AG04450 (cell line): Measurements from ENCODE around the gene ZNF335. TPM values are rescaled to one million over a fixed set of nuclear protein-coding genes. Genes with fewer than 3 reads are reported as not detected.

Experiments
- CTCF ChIA-PET: fragments of 300-600, 350-600 bp; formaldehyde crosslinking; extraction: SDS; loops from one replicate; lab custom pipeline; 2022; ENCODE audit warnings: antibody characterized with exemption, inconsistent platforms; lab: Charles Lee
- POLR2A ChIA-PET: fragments of 350-600 bp; formaldehyde crosslinking; extraction: SDS; loops from one replicate; lab custom pipeline; 2021; ENCODE audit warnings: antibody characterized with exemption, inconsistent platforms; lab: Yijun Ruan, JAX
- DNase-seq: peaks from one replicate; pipeline ENCODE4 v3.0.0-alpha.2; 2011; ENCODE audit warnings: low read depth, low spot score
- H3K27ac ChIP-seq: one replicate; pipeline ENCODE4 v1.5.1; 2012; ENCODE audit warnings: low read depth, low read length, control low read depth
- H3K27me3 ChIP-seq: one replicate; pipeline ENCODE4 v1.6.0; 2012; ENCODE audit warnings: low read length; ENCODE audit not compliant: control insufficient read depth, insufficient read depth
- H3K4me3 ChIP-seq: 2 replicates; pipeline ENCODE4 v1.5.1; 2011; ENCODE audit warnings: mild to moderate bottlenecking, low read depth, low read length, control low read depth
- H3K9me3 ChIP-seq: 2 replicates; pipeline ENCODE4 v1.5.1; 2012; ENCODE audit warnings: low read length; ENCODE audit not compliant: control insufficient read depth, insufficient read depth
- polyA plus RNA-seq: library from polyadenylated mRNA; depleted of rRNA; stranded (reverse); fragments of >200 nt; gene quantifications from 2 replicates; pipeline ENCODE4 v1.2.3, GENCODE V29; 2011
- TF ChIP-seq, protein P1 (sequence below): IDR thresholded peaks from 2 replicates; pipeline ENCODE4 v1.5.1; 2011; ENCODE audit warnings: low read depth, low read length, control low read depth, inconsistent platforms

ZNF335 gene
- polyA plus RNA-seq, 1 experiment, result 5.5 TPM

DNA sequence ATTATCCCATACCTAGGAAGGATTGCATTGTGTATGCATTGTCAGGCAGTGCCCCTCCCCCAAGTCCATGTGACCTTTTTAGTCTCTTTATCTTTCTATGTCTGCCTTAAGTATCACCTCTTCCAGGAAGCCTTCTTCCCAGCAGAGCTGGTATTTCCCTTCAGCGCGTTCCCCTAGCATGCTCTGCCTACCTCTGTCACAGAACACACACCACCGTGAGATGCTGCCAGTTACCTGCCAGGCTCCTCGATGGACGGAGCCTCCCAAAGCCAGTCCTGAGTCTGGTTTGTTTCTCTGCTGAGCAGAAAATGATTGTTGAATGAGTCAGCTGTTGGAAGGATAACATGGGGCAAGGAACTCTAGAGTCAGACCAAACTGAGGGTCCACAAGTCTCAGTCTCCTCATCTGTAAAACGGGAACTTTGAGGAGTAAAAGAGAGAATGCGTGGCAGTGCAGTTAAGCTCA is 11.3 kb upstream of the ZNF335 start:
- DNase-seq, result no peak
- Histone ChIP-seq H3K27me3 (peaks cover 10% of the 10 kb centered on the region), H3K27ac (no peak overlapping the region), H3K9me3 (no peaks in the 10 kb centered on the region), H3K4me3 (no peak overlapping the region)
- ChIA-PET CTCF (interaction anchor here (0.6 to 0.8 kb wide), 2 partner anchors 31 to 1426 kb away, joined by 3 read pairs; no protein-coding TSS in a partner anchor), POLR2A (no interaction called here)
- TF ChIP-seq, protein P1, sequence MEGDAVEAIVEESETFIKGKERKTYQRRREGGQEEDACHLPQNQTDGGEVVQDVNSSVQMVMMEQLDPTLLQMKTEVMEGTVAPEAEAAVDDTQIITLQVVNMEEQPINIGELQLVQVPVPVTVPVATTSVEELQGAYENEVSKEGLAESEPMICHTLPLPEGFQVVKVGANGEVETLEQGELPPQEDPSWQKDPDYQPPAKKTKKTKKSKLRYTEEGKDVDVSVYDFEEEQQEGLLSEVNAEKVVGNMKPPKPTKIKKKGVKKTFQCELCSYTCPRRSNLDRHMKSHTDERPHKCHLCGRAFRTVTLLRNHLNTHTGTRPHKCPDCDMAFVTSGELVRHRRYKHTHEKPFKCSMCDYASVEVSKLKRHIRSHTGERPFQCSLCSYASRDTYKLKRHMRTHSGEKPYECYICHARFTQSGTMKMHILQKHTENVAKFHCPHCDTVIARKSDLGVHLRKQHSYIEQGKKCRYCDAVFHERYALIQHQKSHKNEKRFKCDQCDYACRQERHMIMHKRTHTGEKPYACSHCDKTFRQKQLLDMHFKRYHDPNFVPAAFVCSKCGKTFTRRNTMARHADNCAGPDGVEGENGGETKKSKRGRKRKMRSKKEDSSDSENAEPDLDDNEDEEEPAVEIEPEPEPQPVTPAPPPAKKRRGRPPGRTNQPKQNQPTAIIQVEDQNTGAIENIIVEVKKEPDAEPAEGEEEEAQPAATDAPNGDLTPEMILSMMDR, result no peak

GRCh38 chr20:45981261-45981660 is 9.3 kb upstream of the ZNF335 start:
- H3K27ac ChIP-seq, result no peak overlapping the region
- DNase-seq, result no peak
- H3K4me3 ChIP-seq, result no peak overlapping the region
- ChIA-PET POLR2A (no interaction called here), CTCF (no interaction called here)
- TF ChIP-seq, protein P1, result no peak
- peaks cover 13% of the 10 kb centered on the region for H3K27me3 ChIP-seq
- H3K9me3 ChIP-seq, result no peaks in the 10 kb centered on the region

DNA sequence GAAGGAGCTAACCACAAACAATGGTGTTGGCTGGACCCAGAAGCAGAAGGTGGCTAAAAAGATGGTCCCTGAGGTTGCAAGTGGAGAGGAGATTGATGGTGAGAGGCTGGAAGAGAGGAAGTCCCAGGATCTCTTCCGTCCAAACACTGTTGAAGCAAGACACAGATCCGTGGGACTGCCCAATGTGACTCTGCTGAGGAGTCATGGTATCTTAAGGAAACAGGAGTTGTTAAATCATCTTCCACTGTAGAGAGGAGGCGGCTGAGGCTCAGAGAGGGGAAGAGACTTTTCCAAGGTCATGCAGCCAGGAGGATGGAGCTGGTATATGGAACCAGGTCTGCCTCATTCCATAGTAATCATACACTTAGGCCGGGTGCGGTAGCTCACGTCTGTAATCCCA is 4.1 kb upstream of the ZNF335 start:
- Histone ChIP-seq H3K27me3 (peaks cover 2% of the 10 kb centered on the region), H3K9me3 (peaks cover 4% of the 10 kb centered on the region; the same call in 1 of the 2 replicates), H3K4me3 (no peak overlapping the region), H3K27ac (no peak overlapping the region)
- no peak for DNase-seq
- ChIA-PET CTCF (interaction anchor here (5.1 kb wide), 1 partner anchor 12 kb away, joined by 26 read pairs; no protein-coding TSS in a partner anchor), POLR2A (no interaction called here)
- TF ChIP-seq, protein P1, result no peak

GRCh38 chr20:45975686-45976085 is 3.7 kb upstream of the ZNF335 start:
- DNase-seq, result no peak
- CTCF ChIA-PET, result interaction anchor here (5.1 kb wide), 1 partner anchor 12 kb away, joined by 26 read pairs; no protein-coding TSS in a partner anchor
- Histone ChIP-seq H3K4me3 (no peak overlapping the region), H3K27me3 (peaks cover 2% of the 10 kb centered on the region), H3K27ac (no peak overlapping the region), H3K9me3 (peaks cover 4% of the 10 kb centered on the region; the same call in 1 of the 2 replicates)
- TF ChIP-seq, protein P1, result no peak
- POLR2A ChIA-PET, result no interaction called here

- H3K4me3 ChIP-seq, result no peak overlapping the region
- CTCF ChIA-PET, result interaction anchor here (5.1 kb wide), 1 partner anchor 13 kb away, joined by 26 read pairs; no protein-coding TSS in a partner anchor
- POLR2A ChIA-PET, result interaction anchor here (1.3 kb wide), 1 partner anchor 389 kb away, joined by 3 read pairs; no protein-coding TSS in a partner anchor
- DNase-seq, result no peak
- peaks cover 2% of the 10 kb centered on the region for H3K27me3 ChIP-seq
- TF ChIP-seq, protein P1, result no peak
- no peak overlapping the region for H3K27ac ChIP-seq
- H3K9me3 ChIP-seq, result peaks cover 4% of the 10 kb centered on the region; the same call in 1 of the 2 replicates
Observed at GRCh38 chr20:45974896-45975565, 3.0 kb upstream of the ZNF335 start.
